GM10266 (cell line): ENCODE data around the gene CD164L2.

ENCODE experiments used
- DNase-seq: peaks from one replicate; pipeline ENCODE4 v3.0.0; 2012; ENCODE audit errors: extremely low spot score
- CTCF ChIP-seq: IDR thresholded peaks from 2 replicates; pipeline ENCODE4 v1.5.1; 2012; ENCODE audit warnings: mild to moderate bottlenecking, low read depth; ENCODE audit not compliant: control insufficient read depth, insufficient read depth; ENCODE audit errors: missing control alignments

Gene CD164L2

DNA sequence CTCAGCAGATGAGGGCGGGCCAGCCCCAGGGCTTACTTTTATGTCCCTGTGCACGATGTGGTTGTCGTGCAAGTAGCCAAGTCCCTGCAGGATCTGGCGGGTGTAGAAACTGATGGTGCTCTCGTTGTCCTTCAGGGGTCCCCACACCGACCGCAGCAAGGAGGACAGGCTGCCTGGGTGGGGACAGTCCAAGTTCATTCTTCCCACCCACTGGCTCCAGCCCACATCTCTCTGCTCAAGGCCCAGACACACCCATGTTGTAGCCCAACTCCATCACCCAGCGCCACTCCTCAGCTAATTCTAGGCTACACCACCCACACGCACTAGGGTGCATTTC, 23.3 kb downstream of the CD164L2 start:
- no peak for TF ChIP-seq CTCF
- DNase-seq, result no peak

GRCh38 chr1:27358928-27359313, 24.2 kb downstream of the CD164L2 start:
- DNase-seq, result no peak
- no peak for TF ChIP-seq CTCF

DNA sequence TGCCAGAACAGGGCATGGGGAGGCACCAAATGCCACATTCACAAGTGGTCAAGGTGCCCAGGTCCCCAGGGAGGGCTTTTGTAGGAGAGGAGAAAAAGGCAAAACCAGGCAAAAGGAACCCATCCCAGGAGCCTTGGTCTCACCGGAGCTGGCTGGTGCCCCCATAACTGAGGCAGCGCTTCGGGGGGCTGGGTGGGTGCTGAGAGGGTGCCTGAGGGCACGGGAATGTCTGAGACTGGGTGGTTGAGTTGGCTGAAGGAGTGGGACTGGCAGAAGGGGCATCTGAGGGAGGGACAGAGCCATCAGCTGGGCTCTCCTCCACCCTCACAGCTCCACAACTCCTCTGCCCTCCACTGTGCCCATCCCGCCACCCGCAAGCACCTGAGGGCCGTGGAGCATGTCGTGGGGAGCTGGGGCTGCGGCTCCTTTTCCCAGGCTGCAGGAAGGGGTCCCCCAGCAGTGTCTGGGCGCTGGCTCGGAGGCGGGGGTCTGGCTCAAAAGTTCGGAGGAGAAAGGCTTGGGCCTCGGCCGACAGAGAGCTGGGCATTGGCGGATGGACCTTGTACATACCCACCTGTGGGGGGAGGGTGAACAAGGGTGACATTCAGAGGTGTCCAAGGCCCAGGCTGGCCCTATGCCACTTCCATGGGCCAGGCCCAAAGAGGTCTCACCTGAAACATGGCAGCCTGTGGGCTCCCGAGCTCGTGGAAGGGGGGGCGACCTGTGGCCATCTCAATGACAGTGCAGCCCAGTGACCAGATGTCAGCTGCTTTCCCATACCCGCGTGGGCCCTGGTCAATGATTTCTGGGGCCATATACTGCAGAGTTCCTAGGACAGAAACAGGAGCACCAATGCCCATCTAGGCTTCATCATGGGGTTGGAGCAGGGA, 24.9 kb downstream of the CD164L2 start:
- no peak for TF ChIP-seq CTCF

GRCh38 chr1:27357281-27358037, 25.7 kb downstream of the CD164L2 start:
- TF ChIP-seq CTCF, result peak; percentile 91
- DNase-seq, result peak; percentile 97

More for the DNA sequence above, 24.9 kb downstream of the CD164L2 start:
- DNase-seq, result no peak

DNA sequence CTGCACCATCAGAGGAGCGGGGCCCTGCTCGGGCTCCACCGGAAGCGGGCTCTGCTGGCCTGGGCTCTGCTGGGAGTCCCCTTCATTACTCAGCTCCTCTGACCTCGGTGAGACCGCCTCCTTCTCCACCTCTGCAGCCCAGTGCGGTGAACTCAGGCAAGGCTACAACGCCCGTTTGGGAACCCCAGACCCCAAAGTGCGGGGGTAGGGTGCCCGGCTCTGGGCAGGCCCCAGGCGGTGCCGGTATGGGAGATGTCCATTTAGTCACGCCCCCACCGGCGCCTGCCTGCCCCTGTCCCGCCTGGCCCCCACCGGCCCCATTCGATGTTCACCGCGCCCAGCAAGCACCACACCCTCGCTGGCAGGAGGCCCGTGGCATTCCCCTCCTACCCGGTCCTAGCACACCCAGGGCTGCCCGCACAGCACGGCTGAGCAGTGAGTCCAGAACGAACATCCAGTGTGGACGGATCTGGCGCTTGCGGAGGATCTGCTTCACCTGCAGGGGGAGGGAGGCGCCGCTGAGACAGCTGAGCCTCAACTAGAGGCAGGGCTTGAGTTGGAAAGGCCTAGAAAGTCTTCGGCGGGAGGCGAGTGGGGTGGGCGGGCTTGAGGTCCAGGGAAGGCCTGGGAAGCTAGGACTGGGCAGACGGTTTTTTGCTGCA, 26.4 kb downstream of the CD164L2 start:
- no peak for DNase-seq
- no peak for TF ChIP-seq CTCF

DNA sequence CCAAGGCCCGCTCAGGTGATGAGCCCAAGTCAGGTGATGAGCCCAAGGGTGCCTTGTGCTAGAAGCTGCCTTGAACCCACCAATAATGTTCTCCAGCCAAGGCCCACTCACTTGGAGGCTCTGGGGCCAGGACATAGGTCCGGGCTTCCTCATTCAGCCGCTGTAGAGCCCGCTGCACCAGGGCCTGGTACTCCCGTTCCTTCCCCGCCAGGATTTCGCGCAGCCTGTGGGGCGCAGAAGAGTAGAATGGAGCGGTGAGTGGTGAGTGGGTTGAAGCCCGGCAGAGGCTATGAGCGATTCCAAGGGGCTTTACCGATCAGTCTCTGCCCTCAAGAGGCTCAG, 26.9 kb downstream of the CD164L2 start:
- no peak for TF ChIP-seq CTCF
- DNase-seq, result no peak
